HepG2 (cell line): ENCODE results near the gene CHTF18. TPM values are rescaled to one million over a fixed set of nuclear protein-coding genes. Genes with fewer than 3 reads are reported as not detected.
A peak's percentile ranks its signal among the peaks of the same experiment; 100 is the strongest.

Experiments used
- CCAR2 ChIP-seq: fragments of 200-400 bp; formaldehyde crosslinking; optimal IDR thresholded peaks from 2 replicates; pipeline ENCODE3; 2018; ENCODE audit warnings: low read depth, mild to moderate bottlenecking, low read length, moderate library complexity
- ERF ChIP-seq: IDR thresholded peaks from 2 replicates; pipeline ENCODE4 v1.6.1; 2018; ENCODE audit warnings: missing biosample characterization, missing genetic modification reagents
- HNRNPH1 ChIP-seq: fragments of 200-400 bp; formaldehyde crosslinking; optimal IDR thresholded peaks from 2 replicates; pipeline ENCODE3; 2017; ENCODE audit warnings: mild to moderate bottlenecking, low read depth, low read length
- JDP2 ChIP-seq: sonication (generic); formaldehyde crosslinking; IDR thresholded peaks from 2 replicates; pipeline ENCODE4 v1.8.1; 2022; ENCODE audit warnings: missing genetic modification reagents, borderline replicate concordance
- KLF16 ChIP-seq, 2 experiments: sonication (generic) in 1 of 2; formaldehyde crosslinking in 1 of 2; IDR thresholded peaks; 2 replicates each; pipeline versions ENCODE4 v1.6.1 to v1.8.0; 2016 to 2023; ENCODE audit warnings: missing genetic modification reagents in 2 of 2, missing compliant biosample characterization in 1 of 2
- KLF6 ChIP-seq: IDR thresholded peaks from 2 replicates; pipeline ENCODE4 v1.8.0; 2016; ENCODE audit warnings: missing biosample characterization, missing genetic modification reagents
- MYNN ChIP-seq: sonication (generic); formaldehyde crosslinking; IDR thresholded peaks from 2 replicates; pipeline ENCODE4 v1.4.0; 2020; ENCODE audit warnings: mild to moderate bottlenecking, low read depth, missing genetic modification reagents
- SETDB1 ChIP-seq: sonication (generic); formaldehyde crosslinking; IDR thresholded peaks from 2 replicates; pipeline ENCODE4 v1.5.1; 2020; ENCODE audit warnings: missing genetic modification reagents, mild to moderate bottlenecking, borderline replicate concordance
- SNAI1 ChIP-seq: sonication (generic); formaldehyde crosslinking; IDR thresholded peaks from 2 replicates; pipeline ENCODE4 v1.5.0; 2020; ENCODE audit warnings: mild to moderate bottlenecking, missing genetic modification reagents, borderline replicate concordance
- ZFP82 ChIP-seq: sonication (generic); formaldehyde crosslinking; IDR thresholded peaks from 2 replicates; pipeline ENCODE4 v1.5.1; 2020; ENCODE audit warnings: mild to moderate bottlenecking, missing genetic modification reagents, borderline replicate concordance
- ZMYM2 ChIP-seq: sonication (generic); formaldehyde crosslinking; IDR thresholded peaks from 2 replicates; pipeline ENCODE4 v1.8.0; 2022; ENCODE audit warnings: mild to moderate bottlenecking, missing genetic modification reagents
- ZNF138 ChIP-seq: sonication (generic); formaldehyde crosslinking; IDR thresholded peaks from 2 replicates; pipeline ENCODE4 v1.5.0; 2020; ENCODE audit warnings: mild to moderate bottlenecking, low read depth, missing genetic modification reagents
- ZNF274 ChIP-seq: sonication (generic); formaldehyde crosslinking; IDR thresholded peaks from 2 replicates; pipeline ENCODE4 v1.5.1; 2020; ENCODE audit warnings: mild to moderate bottlenecking, missing genetic modification reagents
- ZNF331 ChIP-seq: sonication (generic); formaldehyde crosslinking; IDR thresholded peaks from 2 replicates; pipeline ENCODE4 v1.4.0; 2020; ENCODE audit warnings: missing genetic modification reagents
- ZNF510 ChIP-seq: sonication (generic); formaldehyde crosslinking; IDR thresholded peaks from 2 replicates; pipeline ENCODE4 v1.4.0; 2020; ENCODE audit warnings: low read depth, mild to moderate bottlenecking, missing genetic modification reagents
- ZNF670 ChIP-seq: sonication (generic); formaldehyde crosslinking; IDR thresholded peaks from 2 replicates; pipeline ENCODE4 v1.8.0; 2022; ENCODE audit warnings: mild to moderate bottlenecking, missing genetic modification reagents, borderline replicate concordance
- ZNF672 ChIP-seq: sonication (generic); formaldehyde crosslinking; IDR thresholded peaks from 2 replicates; pipeline ENCODE4 v1.8.1; 2022; ENCODE audit warnings: missing genetic modification reagents
- polyA plus RNA-seq, 8 experiments: library from polyadenylated mRNA; depleted of rRNA in 3 of 8; stranded (reverse) in 7 of 8; unstranded in 1 of 8; fragments of >200 nt; fragmentation: Illumina TruSeq in 4 of 8; extraction: Trizol in 4 of 8; gene quantifications; 2 replicates each; pipeline versions ENCODE4 v1.2.1 to v1.2.3, GENCODE V29; 2011 to 2016; ENCODE audit warnings: low read depth in 4 of 8, missing spikeins in 1 of 8, mixed read lengths in 1 of 8; ENCODE audit not compliant: insufficient read depth in 1 of 8
- total RNA-seq, 5 experiments: library from RNA; depleted of rRNA; stranded (reverse); fragments of >200 nt; fragmentation: Illumina TruSeq; extraction: Trizol; gene quantifications; 2 replicates each; pipeline ENCODE4 v1.2.3, GENCODE V29; 2016; ENCODE audit warnings: low read depth in 1 of 5
- TF ChIP-seq, protein P1 (sequence below): sonication (generic); formaldehyde crosslinking; IDR thresholded peaks from 2 replicates; pipeline ENCODE4 v1.9.0; 2021; ENCODE audit warnings: missing genetic modification reagents, mild to moderate bottlenecking, borderline replicate concordance
- TF ChIP-seq, protein P2 (sequence below): sonication (generic); formaldehyde crosslinking; IDR thresholded peaks from 2 replicates; pipeline ENCODE4 v1.5.0; 2020; ENCODE audit warnings: mild to moderate bottlenecking, missing genetic modification reagents, moderate library complexity
- TF ChIP-seq, protein P3 (sequence below): sonication (generic); formaldehyde crosslinking; IDR thresholded peaks from 2 replicates; pipeline ENCODE4 v1.4.0; 2020; ENCODE audit warnings: missing genetic modification reagents
- TF ChIP-seq, protein P4 (sequence below): sonication (generic); formaldehyde crosslinking; IDR thresholded peaks from 2 replicates; pipeline ENCODE4 v1.5.0; 2020; ENCODE audit warnings: missing genetic modification reagents
- TF ChIP-seq, protein P5 (sequence below): sonication (generic); formaldehyde crosslinking; IDR thresholded peaks from 2 replicates; pipeline ENCODE4 v1.8.0; 2022; ENCODE audit warnings: missing genetic modification reagents, mild to moderate bottlenecking, inconsistent platforms, borderline replicate concordance

Gene CHTF18
- total and polyA plus RNA-seq, 2 of the 13 experiments (the other 11 are each of a cell fraction or from before 2014, with no cell fraction given), result 8.6 to 22.9 TPM

DNA sequence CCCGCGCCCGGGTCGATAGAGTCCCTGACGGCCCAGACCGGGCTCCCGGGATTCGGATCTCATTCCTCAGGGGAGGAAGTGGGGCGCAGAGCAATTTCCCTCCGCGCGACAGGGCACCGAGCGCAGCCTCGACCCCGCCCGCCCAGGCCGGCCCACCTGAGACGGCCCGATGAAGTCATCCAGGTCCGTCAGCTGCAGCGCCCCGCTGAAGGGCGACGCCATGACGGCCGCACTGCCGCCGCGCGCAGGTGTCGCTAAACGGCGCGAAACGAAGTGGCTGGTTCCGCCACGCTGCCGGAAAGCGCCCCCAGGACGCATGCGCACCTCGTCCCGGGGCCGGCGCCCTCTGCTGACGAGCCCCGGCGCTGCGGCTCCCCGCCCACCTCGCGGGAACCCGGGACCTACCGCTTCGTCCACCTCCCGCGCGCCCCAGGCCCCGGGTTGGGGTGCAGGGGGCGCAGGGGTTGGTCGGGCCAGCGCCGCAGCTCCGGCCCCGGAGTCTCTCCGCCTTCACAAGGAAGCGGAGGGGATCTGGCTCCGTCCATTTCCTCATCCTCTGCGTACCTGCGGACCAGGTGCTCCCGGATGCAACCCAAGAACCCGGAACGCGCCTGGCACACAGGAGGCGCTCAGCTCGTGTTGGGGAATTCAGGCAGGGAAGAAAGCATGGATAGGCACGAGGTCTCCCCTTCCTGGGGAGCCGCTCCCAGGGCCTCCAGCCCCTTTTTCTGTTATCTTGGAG, 47.5 kb upstream of the CHTF18 start, which contains the start of gene CIAO3 (continued):
- TF ChIP-seq, protein P1, sequence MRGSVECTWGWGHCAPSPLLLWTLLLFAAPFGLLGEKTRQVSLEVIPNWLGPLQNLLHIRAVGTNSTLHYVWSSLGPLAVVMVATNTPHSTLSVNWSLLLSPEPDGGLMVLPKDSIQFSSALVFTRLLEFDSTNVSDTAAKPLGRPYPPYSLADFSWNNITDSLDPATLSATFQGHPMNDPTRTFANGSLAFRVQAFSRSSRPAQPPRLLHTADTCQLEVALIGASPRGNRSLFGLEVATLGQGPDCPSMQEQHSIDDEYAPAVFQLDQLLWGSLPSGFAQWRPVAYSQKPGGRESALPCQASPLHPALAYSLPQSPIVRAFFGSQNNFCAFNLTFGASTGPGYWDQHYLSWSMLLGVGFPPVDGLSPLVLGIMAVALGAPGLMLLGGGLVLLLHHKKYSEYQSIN (CRISPR knock-in tag), result no peak
- TF ChIP-seq, protein P2, sequence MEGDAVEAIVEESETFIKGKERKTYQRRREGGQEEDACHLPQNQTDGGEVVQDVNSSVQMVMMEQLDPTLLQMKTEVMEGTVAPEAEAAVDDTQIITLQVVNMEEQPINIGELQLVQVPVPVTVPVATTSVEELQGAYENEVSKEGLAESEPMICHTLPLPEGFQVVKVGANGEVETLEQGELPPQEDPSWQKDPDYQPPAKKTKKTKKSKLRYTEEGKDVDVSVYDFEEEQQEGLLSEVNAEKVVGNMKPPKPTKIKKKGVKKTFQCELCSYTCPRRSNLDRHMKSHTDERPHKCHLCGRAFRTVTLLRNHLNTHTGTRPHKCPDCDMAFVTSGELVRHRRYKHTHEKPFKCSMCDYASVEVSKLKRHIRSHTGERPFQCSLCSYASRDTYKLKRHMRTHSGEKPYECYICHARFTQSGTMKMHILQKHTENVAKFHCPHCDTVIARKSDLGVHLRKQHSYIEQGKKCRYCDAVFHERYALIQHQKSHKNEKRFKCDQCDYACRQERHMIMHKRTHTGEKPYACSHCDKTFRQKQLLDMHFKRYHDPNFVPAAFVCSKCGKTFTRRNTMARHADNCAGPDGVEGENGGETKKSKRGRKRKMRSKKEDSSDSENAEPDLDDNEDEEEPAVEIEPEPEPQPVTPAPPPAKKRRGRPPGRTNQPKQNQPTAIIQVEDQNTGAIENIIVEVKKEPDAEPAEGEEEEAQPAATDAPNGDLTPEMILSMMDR, result peak; percentile 94
- TF ChIP-seq ZNF138 (CRISPR knock-in tag), result peak; percentile 78; the same call in 1 of the 2 replicates
- no peak for TF ChIP-seq HNRNPH1
- TF ChIP-seq ZNF670 (CRISPR knock-in tag), result peak; percentile 58; the same call in 1 of the 2 replicates
- TF ChIP-seq ZNF274 (CRISPR knock-in tag), result peak; percentile 31; the same call in 1 of the 2 replicates
- 0 out of 2 replicates have a peak, but pooled peaks have one; percentile 32 for TF ChIP-seq MYNN (CRISPR knock-in tag)
- peak in 1 of 2 experiments; percentile 94; a peak in 2 of 4 replicates for TF ChIP-seq KLF16 (CRISPR knock-in tag; IDR thresholded peaks at IDR 0.05)
- no peak for TF ChIP-seq SETDB1
- no peak for TF ChIP-seq ZFP82 (CRISPR knock-in tag)
- TF ChIP-seq JDP2 (CRISPR knock-in tag), result no peak; the same call in 1 of the 2 replicates
- TF ChIP-seq ZNF672 (CRISPR knock-in tag), result peak; percentile 66; the same call in 1 of the 2 replicates
- no peak for TF ChIP-seq ZMYM2 (CRISPR knock-in tag)
- peak; percentile 87 for TF ChIP-seq KLF6 (CRISPR knock-in tag)
- TF ChIP-seq ERF (CRISPR knock-in tag), result peak; percentile 95
- TF ChIP-seq SNAI1 (CRISPR knock-in tag), result no peak
- TF ChIP-seq, protein P3, sequence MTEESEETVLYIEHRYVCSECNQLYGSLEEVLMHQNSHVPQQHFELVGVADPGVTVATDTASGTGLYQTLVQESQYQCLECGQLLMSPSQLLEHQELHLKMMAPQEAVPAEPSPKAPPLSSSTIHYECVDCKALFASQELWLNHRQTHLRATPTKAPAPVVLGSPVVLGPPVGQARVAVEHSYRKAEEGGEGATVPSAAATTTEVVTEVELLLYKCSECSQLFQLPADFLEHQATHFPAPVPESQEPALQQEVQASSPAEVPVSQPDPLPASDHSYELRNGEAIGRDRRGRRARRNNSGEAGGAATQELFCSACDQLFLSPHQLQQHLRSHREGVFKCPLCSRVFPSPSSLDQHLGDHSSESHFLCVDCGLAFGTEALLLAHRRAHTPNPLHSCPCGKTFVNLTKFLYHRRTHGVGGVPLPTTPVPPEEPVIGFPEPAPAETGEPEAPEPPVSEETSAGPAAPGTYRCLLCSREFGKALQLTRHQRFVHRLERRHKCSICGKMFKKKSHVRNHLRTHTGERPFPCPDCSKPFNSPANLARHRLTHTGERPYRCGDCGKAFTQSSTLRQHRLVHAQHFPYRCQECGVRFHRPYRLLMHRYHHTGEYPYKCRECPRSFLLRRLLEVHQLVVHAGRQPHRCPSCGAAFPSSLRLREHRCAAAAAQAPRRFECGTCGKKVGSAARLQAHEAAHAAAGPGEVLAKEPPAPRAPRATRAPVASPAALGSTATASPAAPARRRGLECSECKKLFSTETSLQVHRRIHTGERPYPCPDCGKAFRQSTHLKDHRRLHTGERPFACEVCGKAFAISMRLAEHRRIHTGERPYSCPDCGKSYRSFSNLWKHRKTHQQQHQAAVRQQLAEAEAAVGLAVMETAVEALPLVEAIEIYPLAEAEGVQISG, result peak; percentile 94
- TF ChIP-seq ZNF510, result no peak
- TF ChIP-seq, protein P4, sequence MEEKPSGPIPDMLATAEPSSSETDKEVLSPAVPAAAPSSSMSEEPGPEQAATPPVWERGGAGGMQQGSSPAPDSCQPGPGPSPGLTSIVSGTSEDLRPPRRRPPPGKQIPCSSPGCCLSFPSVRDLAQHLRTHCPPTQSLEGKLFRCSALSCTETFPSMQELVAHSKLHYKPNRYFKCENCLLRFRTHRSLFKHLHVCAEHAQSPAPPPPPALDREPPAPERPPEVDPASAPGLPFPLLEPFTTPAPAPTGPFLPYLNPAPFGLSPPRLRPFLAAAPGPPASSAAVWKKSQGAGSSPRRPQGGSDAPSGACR (CRISPR knock-in tag), result peak; percentile 82
- TF ChIP-seq CCAR2, result no peak
- TF ChIP-seq, protein P5, sequence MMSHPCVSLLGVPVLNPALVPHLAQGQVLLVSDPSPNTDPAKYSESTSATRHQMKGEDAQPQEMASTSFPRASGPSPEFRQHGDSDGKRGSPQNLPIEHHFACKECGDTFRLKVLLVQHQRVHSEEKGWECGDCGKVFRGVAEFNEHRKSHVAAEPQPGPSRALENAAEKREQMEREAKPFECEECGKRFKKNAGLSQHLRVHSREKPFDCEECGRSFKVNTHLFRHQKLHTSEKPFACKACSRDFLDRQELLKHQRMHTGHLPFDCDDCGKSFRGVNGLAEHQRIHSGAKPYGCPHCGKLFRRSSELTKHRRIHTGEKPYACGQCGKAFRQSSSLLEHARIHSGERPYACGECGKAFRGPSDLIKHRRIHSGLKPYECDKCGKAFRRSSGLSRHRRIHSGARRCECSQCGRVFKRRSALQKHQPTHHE (CRISPR knock-in tag), result no peak; the same call in 1 of the 2 replicates
- TF ChIP-seq ZNF331, result peak; percentile 88
